GM19395 (cell line): ENCODE measurements around the gene RALY.

Source experiments
- ATAC-seq: cut with Tn5 transposase; IDR thresholded peaks from one replicate; pipeline ENCODE4 v1.9.1; 2021; ENCODE audit warnings: mild to moderate bottlenecking, moderate library complexity; ENCODE audit not compliant: unreplicated experiment

The RALY gene

DNA sequence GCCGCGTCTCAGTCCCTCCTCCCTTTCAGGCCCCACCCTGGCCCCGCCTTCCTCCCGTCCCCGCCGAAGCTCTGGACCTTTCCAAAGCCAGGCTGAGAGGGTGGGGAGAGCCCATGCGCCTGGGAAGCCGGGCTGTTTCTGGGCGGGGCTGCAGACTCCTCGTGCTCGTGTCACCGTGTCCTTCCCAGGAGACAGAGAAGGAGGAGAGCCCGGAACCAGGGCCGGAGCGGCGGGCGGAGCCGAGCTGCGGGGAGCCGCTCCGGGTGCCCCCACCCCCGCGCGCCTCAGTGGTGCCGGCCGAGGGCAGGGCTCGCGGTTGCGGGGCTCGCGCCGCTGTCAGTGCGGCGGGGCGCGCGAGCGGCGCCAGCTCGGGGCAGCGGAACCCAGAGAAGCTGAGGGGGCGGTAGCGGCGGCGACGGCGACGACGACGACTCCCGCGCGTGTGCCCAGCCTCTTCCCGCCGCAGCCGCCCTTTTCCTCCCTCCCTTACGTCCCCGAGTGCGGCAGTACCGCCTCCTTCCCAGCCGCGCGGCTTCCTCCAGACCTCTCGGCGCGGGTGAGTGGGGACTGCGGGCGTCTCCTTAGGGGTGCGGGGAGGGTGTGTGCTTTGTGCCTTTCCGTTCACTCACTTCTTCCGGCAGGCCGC, at the start of gene RALY:
Gene RALY (plus strand): TSS at position 336 of the 646 bp plus-strand sequence. CDS start 78,164 bp downstream, outside the sequence.
- ATAC-seq: peak; percentile 64

DNA sequence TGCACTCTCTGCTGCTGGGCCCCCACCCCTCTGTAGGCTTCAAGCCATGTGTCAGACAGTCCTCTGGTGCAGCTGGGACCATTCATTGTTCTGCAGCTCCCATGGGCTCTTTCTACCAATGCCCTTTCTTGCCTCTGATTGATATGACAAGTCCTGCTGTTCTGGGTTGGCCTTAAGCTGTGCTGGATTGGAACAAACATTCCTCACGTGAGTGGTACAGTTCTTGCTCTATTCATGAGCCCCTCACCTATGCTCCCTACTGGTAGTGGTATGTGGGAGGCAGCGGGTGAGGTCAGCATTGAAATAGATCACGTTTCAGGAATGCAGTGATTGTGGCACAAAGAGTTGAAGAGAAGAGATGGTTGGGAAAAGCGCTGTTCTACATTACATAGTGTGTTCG, 48.8 kb upstream of the RALY start:
- no peak for ATAC-seq

DNA sequence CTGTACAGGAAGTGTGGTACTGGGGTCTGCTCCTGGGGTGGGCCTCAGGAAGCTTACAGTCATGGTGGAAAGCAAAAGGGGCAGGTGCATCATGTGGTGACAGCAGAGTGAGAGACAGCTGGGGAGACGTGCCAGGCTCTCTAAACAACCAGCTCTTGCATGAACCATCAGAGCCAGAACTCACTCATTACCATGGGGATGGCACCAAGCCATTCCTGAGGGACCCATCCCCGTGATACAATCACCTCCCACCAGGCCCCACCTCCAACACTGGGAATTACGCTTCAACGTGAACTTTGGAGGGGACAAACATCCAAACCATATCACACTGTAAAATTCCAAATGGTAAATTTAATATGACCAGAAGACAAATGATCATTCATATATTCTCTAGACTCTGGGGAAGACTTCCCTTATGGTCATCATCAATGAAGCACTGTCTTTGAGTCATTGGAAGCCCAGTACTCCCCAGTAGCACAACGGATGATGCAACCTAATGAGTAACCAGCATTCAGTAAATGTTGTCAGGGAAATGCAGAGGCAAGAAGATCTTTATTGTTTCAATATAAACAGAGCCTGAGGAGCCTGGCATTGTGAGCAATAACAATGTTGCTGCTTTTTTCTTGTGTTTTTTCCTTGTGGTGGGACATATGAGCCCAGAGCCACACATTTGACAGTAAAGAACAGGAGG, 48.2 kb upstream of the RALY start:
- ATAC-seq: no peak

DNA sequence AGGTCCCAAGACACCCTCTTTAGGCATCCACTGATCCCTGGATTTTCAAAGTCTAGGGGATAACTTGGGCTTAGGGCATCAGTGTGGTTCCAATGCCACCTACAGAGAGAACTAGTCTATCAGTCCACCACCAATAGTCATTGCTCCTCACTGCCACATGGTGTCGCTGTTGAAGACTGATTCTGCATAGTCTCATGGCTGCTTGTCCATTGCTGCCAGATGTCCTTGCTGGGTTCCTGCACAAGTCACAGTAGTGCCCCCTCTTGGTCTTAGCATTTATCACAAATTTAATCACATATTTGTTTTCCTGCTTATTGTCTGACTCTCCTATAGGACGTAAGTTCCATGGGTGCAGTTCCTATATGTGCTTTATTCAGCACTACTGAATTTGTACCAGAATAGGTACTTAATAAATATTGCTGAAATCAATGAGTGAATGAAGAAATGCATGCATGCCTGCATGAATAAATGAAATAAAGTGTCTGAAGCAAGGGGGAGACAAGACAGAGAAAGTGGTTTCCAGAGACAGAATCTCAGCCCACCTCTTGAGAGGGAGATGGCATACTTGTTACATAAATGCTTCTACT, 45.9 kb upstream of the RALY start:
- no peak for ATAC-seq

DNA sequence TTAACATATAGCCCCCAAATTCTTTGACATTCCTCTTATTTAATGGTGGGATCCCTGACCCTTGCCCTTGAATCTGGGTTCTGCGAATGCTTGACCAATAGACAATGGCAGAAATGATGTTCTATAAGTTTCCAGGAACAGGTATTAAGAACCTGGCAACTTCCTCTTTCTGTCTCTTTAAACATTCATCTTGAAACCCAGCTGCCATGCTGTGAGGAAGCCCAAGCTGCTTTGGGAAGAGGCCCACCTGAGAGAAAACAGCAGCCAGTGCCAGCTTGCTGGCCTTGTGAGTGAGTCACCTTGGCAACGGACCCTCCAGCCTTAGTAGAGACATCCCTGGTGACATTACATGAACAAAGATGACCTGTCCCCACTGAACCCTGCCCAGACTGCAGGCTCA, 45.2 kb upstream of the RALY start:
- ATAC-seq: no peak

DNA sequence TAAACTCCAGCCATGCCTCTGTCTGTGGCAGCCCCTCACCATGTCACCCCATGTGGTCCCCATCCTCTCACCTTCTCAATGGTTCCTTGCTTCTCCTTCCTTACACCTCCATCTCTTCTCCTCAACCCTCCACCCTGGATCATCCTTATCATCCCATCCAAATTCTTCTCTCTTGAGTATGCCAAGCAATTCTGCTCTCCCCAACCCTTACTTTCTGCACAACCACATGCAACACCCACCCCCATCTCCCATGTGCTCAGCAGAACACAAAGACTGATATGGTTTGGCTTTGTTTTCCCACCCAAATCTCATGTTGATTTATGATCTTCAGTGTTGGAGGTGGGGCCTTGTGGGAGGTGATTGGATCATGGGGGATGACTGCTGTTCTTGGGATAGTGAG, 42.5 kb upstream of the RALY start:
- no peak for ATAC-seq

DNA sequence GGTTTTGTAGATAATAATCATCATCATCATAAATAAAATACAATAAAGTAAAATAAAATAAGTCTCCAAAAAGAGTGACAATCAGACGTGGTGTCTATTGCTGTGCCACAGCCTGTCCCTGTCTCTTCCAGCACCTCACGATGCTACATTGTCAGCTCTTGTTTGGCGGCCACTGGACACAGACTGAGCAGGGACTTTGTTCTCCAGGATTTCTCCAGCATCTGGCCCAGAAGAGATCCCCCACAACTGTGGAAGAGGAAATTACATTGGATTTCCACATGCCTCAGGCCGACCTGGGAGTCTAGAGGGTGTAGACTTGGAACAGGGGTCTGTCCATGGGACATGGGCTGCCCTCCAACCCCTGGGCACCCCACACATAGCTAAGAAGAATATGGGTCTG, 39.2 kb upstream of the RALY start:
- ATAC-seq: no peak

DNA sequence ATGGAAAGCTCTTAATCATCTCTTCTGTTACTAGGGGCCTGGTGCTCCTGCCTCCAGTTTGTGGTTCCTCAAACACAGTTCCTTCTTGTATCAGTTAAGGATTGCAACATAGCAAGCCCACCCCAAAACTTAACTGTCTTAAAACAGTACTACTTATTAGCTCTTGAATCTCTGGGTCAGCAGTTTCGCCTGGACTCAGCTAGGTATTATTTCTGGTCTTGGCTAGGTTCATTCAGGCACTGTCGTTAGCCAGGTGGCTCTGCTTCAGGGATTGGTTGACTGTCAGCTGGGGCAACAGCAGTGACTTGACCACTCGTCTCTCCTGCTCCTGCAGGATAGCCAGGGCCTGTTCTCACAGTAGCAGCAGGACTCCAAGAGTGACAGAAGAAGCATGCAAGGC, 30.0 kb upstream of the RALY start:
- no peak for ATAC-seq

DNA sequence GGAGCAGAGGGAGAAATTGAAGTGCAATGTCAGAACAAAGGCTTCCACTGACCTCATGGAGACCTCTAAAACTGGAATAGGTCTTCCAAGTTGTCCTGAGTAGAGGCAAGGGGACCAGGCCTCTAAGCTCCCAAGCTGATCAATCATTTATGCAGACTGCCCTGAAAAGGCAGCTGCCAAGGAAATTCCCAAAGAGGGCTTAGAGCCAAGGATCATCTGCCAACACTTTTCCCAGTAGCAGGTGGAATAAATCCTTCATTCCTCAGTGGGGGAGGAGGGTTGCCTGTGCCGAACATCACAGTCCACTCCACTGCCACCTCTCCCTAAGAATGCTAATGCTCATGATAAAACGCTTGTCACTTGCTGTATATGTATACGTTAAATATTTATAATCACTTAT, 29.3 kb upstream of the RALY start:
- no peak for ATAC-seq

DNA sequence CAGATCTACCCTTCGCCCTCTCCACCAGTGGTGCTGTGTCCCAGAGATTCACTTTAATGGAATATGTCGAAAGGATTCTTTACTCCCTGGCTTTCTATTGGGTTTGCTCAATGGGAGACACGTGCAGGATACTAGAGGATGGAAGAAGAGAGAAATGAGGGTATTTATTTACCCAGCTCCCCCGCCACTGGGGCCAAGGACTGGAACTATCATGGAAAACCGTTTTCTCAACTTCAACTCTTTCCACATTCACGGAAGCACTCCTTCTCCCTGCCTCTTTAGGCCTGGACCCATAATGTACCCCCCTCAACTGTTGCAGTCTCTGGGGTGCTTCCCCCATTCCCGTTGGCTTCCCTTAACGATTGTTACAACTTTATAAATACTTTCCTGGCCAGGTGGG, 26.6 kb upstream of the RALY start:
- no peak for ATAC-seq

DNA sequence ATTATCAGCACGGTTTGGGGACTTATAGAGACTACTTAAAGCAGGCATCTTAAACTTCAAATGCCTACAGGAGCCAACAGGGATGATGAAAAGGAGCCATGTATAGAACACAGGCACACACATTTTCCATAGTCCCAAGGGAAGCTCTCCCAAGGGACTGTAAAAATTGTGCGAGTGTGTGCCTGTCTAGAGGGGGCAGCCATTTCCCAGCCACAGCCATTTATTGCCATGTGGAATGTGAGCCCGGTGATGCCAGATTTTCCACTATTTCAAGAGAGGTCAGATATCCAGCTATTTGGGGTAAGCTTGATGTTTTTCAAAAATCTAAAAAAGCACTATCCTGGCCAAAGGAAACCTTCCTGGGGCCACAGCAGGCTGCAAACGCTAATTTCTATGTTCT, 24.1 kb upstream of the RALY start:
- ATAC-seq: no peak

DNA sequence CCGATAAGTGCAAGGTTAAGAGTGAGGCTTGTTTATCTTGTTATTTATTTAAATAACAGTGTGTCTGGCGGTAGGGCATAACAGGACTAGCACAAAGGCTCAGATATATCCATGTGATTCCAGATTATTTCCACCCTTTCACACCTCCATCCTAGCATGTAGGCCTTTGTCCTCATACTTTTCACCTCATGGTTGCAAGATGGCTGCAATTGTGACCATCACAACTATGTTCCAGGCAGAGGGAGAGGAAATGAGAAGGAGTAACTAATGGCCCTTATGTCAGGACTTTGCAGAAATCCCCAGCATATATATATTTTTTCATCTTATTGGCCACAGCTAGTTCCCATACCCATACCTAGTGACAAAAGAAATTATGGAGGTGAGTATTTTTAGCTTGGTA, 23.5 kb upstream of the RALY start:
- ATAC-seq: no peak

DNA sequence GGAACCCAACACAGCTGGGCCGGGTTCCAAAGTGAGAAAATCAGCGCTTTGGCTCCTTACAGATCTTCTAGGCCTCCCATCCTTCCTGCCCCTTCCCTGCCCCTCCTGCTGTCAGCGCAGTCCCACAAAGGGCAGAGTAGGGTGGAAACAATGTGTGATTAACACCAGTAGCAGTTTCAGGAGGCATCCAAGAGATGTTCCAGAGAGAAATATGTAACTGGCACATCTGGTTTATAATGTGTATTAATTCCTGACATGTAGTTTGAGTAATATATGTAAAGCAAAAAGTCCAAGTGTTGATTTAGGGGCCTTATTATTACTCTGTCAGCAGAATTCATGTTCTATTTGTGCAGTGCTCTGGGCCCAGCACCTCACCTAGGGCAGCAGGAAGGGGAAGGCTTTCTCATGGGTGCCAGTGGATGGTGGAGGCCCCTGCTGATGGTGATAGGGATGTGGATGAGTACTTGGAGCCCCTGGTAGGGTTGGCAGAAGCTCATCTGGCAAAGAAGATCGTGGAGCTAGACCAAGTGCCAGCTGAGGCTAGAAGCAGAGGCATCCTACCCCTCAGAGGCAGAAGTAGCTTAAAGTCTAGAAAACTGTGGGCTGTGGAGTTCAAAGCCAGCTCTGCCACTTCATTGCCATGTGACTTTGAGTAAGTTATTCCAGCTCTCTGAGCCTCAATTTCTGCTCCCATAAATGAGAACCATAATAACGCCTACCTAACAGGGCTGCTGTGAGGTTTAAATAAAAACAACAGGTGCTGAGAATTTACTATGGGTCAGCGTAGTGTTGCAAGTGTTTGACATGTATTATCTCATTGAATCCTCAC, 22.4 kb upstream of the RALY start:
- no peak for ATAC-seq

DNA sequence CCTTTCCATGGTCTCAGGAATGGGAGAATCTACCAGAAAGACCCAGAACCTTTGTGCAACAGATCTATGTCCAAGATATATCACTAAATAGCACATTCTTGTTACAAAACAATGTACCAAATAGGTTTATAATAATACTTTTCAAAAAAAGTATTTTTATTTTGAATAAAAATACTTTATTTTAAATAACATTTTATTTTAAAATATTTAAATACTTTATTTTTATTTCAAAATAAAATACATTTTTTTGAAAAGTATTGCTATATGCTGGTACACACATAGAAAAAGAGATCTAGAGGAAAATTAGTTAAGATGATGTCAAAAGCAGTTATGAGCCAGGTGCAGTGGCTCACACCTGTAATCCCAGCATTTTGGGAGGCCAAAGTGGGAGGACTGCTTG, 16.8 kb upstream of the RALY start:
- ATAC-seq: no peak

DNA sequence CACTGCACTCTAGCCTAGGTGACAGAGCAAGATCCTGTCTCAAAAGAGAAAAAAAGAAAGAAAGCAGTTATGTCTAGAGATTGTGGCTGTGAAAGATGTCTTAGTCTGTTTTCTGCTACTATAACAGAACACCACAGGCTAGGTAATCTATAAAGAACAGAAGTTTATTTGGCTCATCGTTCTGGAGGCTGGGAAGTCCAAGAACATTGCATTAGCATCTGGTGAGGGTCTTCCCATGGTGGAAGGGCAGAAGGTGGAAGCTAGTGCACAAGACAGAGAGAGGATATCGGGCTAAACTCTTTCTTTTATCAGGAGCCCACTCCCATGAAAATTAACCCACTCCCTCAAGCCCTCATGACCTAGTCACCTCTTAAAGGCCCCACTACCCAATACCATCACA, 16.2 kb upstream of the RALY start:
- no peak for ATAC-seq

DNA sequence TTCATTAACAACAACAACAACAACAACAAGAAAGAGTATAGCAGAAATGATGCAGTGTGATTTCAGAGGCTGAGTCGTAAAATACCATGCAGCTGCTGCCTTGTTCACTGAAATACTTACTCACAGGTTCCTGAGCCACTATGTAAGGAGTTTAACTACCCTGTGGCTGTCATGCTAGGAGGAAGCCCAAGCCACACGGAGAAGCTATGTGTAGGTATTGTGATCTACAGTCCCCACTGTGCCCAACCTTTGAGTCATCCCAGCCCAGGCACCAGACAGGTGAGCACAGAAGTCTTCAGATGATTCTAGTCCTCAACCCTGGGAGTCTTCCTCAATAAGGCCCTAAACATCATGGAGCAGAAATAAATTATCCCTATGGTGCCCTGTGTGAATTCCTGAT, 14.6 kb upstream of the RALY start:
- ATAC-seq: no peak

DNA sequence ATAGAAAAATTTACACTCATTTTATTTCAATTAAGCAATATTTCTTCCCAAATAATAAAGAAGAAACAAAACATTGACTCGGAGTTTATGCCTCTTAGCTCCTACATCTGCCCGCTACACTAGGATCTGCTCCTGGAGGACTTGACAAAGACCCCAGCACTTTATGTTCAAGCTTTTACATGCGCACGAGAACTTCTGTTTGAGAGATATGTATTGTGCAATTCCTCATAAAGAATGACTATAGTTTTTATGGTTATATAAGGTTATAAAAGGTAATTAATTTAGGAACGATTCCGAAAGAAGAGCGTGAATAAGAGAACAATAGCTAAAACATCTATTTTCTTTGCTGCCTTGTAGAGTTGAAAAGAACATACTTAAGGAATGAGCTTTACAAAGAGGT, 12.4 kb upstream of the RALY start:
- ATAC-seq: no peak

DNA sequence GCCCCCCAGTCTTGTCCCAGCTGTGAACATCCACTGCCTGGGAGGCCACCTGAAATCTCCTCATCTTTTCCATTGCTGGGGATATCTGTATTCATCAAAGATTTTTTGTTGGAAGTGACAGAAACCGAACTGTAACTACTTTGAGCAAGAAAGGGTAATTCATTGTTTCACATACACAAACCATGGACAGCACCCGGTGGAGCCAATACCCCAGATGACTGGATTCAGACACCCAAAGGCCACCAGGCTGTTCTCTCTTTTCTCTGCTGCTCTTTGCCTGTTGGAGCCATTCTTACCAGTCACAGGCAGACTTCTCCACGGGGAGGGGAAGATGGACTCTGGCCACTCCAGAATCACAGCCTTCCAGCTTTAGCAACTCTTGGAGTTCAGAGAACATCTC, 11.7 kb upstream of the RALY start:
- no peak for ATAC-seq

DNA sequence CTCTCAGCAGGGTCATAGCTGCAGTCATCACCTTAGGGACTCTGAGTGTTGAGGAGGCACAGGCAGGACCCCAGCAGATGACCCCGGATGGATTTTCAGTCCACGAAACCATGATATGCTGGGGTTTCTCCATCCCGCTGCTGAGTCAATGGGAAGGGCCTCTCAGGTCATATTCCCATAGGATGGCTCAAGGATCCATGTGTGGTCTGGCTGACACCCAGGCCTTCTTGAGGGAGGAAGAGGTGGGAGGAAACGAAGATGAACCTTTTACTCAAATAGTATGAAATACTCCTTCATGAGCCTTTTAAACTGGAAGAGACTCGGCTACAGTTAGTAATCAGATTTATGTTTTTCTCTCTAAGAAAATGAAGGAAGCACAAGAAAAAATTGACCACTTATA, 10.3 kb upstream of the RALY start:
- no peak for ATAC-seq

DNA sequence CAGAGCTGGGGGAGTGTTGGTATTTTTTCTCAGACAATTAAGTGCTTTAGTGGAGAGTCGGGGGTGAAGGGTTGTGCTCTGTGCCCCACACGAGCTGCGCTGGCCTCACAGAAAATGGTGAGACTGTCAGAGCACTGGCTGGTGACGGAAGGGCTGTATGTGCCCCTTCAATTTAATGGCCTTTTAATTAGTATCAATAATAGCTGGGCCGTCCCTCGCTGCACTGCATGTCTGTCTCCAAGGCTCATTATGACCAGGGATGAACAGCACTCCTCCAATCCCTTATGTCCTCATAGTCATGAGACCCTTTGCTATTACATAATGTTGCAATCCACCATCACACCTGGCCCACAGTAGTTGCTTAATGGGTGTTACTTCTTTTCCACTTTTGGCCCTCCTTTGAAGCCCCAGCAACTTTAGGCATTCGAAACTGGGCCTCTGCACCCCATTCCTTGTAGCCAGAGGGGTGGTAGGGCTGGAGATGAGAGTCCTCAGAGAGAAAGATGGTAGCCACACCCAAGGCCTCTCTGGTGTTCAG, 9.5 kb upstream of the RALY start:
- no peak for ATAC-seq

DNA sequence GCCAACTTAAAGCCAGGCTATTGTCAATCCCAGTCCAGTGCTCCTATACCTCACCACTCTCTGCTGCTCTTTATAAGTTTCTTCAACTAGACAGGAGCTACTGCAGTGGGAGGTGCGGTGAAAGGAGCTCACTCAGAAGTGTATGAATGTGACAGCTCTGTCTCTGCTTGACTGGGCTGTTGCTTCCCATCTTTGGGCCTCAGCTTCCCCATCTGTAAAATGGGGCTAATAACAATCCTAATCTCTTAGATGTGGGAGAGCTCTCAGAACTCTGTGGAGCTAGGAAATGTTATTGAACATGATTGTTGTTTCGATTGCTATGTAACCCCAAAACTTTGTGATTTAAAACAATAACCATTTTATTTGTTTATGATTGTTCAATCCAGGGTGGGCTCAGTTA, 8.4 kb upstream of the RALY start:
- ATAC-seq: no peak
